T-helper 1 cell treated with Interleukin-12 subunit alpha and Interleukin-12 subunit beta and Interleukin-4 antibody, amounts not matched to agents 30 ng/mL and 1 ng/mL, for 36 hours (primary cell): Measurements from ENCODE around the gene ZDHHC18. TPM values are rescaled to one million over a fixed set of nuclear protein-coding genes. Genes with fewer than 3 reads are reported as not detected.
"Not testable (repeated sequence)": the region's sequence is repeated elsewhere in the genome, so short reads cannot be mapped to it uniquely, and the experiment has no call there.

Experiments used
- intact Hi-C: fragments of 100-400 bp; cut with micrococcal nuclease; formaldehyde crosslinking; loops from one replicate; pipeline ENCODE4 v1.15.1; 2024
- total RNA-seq: library from RNA; stranded (reverse); gene quantifications from 2 replicates; pipeline ENCODE4 v1.2.3, GENCODE V29; 2022

Gene ZDHHC18
- total RNA-seq, 1 donor from 2014 or later: 89.0 TPM

DNA sequence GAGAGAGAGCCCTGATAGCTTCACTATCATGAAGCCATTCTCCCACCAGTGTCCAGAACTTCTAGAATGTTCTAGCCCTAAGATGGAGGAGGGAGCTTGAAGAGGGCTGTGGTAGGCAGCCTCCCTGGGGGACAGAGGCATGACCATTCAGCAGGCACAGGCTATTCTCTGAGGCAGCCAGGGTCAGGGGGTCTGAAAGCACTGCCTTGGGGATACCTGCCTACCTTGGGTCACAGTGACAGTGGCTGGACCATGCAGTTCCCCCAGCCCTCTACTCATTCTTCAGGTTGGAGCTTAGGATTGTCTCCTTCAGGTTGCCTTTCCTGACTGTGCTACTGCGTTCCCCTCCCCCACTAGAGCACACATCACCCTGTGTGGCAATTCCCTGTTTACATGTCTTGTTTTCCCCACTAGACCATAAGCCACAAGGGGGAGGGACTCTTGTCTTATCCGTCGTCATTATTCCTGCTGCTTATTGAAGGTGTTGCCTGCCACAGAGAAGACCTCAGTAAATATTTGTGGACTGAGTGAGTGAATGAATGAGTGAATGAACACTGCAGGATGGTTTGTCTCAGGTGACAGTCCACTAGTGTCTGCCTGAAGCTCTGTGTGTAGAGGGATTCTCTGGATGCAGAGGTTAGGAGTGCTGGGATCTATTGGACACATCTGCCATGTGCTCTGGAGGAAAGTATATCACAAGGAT lies 5.2 kb downstream of the ZDHHC18 start:
- intact Hi-C loops: loop anchor here (2.0 kb wide), 1 partner anchor 33 kb away; no protein-coding TSS in a partner anchor

DNA sequence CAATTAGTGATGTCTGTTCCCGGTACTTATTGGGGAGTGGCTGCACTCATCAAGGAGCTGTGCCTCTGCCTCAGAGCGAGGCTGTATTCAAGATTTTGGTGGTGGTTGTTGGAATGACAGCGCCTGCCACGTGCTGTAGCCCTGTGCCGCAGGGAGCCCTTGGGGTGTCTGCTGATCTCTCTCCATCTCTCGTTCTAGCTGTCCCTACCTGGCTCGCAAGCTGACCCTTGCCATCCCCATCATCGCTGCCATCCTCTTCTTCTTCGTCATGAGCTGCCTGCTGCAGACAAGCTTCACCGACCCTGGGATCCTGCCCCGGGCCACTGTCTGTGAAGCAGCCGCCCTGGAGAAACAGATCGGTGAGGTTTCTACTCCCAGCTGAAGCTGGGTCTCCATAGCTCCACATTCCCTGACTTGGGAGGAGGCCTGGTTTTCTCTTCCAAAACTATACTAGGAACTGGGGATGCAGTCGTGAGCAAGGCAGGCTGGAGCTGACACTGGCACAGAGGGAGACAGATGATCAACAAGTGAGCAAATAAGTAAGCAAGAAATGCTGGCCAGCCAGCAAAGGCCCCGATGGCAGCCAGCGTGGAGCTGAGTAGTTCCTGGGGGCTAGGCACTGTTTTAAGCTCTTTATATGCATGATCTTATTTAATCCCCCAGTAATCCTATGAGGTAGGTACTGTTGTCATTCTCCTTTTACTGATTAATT lies 5.9 kb downstream of the ZDHHC18 start:
- intact Hi-C loops: loop anchor here (2.0 kb wide), 1 partner anchor 32 kb away; no protein-coding TSS in a partner anchor

DNA sequence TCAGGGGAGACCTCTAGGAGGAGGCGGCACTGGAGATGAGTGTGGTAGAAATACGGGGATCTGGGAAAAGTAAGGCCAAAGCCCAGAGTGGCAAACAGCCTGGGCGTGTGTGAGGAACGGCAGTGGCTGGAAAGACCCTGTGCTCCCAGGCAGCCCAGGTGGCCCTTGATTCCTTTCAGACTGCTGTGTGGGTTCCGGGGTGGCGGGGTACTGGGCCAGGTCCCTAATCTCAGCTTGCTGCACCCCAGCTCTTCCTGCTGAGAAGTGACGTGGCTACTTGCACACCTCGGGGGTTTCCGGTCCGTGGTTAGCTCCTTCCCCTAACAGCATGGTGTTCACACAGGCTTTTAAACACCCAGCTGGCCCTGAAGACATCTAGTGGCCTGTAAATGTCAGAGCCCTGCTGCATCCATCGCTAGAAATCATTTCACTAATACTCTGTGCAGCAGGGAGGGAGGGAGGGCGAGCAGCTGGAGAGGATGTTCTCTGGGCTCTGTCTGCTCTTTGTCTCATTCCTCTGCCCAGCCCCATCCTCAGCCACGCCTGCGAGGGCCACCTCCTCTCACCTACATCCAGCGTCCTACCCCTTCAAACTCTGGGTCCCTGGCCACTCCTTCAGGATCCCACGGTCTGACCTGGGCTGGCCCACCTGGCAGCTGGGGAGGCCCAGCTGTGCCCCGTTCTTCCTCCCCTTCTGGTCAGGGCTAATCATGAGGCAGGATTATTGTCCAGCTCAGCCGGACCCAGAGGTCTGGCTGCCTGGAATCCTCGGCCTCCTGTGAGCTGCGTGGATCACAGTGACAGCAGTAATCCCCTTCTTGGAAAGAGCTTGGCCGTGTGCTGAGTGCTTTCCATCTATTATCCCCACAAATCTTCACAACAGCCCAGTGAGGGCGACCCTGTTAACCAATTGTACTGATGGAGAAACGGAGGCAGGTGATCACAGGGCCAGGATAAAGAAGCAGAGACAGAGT lies 7.2 kb downstream of the ZDHHC18 start:
- intact Hi-C loops: loop anchor here (1.0 to 2.0 kb wide), 8 partner anchors 8 to 231 kb away; no protein-coding TSS in a partner anchor

DNA sequence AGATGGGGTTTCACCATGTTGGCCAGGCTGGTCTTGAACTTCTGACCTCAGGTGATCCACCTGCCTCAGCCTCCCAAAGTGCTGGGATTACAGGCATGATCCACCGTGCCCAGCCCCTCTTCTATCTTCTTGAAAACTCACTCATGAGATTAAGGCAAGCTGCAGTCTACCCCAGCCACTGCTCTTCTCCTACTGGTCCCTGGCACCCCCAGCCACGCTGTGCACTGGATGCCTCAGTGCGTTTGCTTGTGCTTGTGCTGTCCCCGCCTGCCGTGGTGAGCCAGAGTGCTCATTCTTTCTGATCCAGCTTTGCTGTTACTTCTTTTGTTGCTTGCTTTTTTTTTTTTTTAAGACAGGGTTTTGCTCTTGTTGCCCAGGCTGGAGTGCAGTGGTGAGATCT lies 11.2 kb downstream of the ZDHHC18 start:
- intact Hi-C loops: not testable (repeated sequence)

DNA sequence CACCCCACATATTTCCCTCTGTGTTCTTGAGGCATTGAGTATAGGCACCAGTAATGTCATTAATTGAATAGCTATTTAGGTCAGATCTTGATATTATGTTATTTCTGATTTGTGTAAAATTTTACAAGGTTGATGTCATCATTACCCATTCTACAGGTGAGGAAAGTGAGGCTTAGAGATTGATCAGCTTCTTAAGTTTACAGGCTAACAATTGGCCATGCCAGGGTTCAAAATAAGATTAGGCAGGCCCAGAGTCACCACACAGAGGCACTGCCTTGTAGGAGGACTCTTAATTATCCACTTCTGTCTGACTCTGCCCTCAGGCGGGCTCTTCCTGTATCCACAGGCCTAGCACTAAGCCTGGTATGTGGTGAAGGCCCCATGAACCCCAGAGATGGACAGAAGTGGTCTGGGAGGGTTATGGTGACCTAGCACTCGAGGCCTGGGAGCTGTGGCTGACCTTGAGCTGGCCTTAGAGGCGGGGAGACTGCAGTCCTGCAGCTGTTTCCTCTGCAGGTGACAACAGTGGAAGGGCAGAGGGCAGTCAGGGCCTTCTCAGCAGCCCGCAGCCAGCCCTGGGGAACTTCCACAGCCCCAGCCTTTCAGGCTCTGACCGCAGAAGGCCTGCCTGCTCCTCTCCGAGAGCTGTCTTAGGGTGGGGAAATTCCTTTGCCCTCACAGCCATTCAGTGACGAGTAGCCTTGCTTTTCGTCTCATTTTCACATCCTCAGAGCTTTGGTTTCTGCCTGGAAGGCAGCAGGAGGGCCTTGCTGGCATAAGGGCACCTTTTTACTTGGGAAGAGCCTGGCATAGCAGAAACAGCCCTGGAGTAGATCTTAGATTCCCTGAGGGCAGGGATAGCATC lies 12.2 kb downstream of the ZDHHC18 start:
- intact Hi-C loops: no loop called here

DNA sequence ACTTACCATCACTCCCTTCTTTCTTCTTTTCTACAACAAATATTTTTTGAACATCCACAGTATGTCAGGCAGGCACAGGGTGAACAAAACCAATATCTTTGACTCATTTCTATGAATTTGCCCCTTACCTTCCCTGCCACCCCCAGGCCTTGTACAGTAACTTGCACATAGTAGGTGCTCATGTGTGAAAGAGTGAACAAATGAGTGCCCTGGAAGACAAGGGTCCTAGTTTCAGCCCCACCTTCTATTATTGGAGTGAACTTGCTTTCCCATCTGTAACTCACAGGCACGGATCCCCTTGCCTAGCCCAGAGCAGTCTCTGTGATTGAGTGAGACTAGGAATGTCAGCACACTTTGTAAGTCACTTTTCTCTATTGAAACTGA lies 12.8 kb downstream of the ZDHHC18 start:
- intact Hi-C loops: no loop called here

DNA sequence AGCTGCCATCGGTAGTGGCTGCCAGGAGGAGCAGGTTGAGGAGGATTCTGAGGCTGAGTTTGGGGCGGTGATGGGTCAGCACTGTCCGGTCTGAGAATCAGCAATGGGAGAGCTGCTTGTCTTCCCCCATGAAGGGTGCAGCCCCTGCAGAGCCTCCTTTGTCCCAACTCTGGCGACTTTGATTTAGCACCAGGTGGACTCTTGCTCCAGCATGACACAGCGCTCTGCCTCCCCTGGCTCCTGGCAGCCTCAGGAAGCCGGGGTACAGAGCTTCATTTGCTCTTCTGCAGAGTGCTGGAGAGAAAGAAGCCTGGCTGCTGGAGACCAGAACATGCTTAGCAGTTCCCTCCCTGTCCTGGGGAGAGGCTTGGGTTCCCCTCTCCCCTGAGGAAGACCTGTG lies 13.3 kb downstream of the ZDHHC18 start:
- intact Hi-C loops: no loop called here

DNA sequence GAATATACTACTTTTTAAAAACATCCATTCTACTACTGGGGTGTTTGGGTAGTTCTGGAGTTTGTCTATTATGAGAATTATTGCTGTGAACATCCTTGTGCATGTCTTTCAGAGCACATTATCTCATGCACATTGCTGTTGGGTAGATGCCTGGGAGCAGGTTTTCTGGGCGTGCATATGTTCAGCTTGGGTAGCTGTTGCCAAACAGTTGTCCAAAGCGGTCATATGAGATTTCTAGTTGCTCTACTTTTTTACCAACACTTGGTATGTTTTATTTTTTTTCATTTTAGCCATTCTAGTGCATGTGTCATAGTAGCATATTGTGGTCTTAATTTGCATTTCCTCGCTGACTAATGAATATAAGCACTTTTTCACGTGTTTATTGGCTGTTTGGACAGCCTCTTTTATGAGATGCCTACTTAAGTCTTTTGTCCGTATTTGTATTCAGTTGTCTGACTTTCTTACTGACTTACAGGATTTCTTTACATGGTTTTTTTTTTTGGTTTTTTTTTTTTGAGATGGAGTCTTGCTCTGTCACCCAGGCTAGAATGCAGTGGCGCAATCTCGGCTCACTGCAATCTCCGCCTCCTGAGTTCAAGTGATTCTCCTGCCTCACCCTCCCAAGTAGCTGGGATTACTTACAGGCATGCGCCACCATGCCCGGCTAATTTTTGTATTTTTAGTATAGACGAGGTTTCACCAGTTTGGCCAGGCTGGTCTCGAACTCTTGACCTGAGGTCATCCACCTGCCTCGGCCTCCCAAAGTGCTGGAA lies 18.1 kb downstream of the ZDHHC18 start:
- intact Hi-C loops: no loop called here

DNA sequence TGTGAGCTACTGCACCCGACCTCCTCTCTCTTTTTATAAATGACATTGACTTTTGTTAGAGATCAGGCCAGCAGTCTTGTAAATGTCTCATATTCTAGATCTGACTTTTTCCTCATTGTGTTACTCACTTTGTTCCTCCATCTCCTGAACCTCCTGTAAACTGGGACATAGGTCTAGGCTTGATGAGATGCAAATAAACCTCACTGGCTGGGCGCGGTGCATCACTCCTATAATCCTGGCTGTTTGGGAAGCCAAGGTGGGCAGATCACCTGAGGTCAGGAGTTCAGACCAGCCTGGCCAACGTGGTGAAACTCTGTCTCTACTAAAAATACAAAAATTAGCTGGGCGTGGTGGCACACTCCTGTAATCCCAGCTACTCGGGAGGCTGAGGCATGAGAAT lies 21.3 kb downstream of the ZDHHC18 start:
- intact Hi-C loops: not testable (repeated sequence)

DNA sequence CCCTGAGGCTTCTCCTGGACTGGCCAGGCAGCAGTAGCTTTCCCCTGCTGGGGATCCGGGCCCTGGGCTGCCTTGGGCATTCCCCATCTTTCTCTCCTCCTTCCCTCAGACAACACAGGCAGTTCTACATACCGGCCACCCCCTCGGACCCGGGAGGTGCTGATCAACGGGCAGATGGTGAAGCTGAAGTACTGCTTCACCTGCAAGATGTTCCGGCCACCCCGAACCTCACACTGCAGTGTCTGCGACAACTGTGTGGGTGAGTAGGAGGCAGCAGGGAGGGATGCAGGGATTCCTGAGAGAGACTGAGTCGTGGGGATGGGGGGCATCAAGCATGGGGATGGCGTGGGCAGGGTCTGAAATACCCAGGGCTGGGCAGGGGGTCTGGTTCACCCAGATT lies 22.0 kb downstream of the ZDHHC18 start:
- intact Hi-C loops: no loop called here

DNA sequence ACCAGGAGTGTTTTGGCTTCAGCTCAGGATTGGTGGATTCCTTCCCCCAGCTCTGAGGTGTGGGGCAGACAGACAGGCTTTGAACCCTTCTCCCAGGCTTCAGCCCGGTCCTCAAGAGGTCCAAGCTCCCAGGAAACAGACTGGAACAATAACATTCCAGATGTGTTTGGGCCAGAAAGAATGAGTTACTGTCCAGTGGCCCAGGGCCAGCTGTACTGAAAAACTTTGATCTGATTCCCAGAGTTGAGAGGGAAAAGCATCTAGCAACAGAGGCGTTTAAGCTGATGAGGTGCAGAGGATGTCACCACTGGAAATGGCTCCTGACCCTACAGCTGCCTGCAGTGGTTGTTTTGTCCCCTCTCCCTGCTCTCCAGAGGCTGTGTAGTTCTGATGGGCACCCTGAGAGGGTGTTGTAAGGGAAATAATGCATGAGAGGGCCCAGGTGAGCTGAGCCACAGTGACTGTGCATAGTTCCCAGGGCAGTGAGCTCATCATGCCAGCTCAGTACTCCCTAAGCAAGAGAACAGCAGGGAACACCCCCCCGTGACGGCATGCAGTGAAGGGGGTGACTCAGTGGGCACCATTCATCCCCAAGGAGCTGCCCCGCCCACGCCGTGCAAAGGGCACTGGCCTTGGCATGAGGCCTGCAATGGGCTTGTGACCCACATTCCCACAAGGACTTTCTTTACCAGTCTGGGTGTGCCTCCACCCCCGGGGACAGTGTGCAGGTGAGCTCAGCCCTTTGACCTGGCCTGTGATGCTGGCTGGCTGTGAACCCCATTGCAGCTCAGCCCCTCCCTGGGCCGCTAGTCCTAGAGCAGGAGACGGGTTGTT lies 22.7 kb downstream of the ZDHHC18 start:
- intact Hi-C loops: no loop called here

DNA sequence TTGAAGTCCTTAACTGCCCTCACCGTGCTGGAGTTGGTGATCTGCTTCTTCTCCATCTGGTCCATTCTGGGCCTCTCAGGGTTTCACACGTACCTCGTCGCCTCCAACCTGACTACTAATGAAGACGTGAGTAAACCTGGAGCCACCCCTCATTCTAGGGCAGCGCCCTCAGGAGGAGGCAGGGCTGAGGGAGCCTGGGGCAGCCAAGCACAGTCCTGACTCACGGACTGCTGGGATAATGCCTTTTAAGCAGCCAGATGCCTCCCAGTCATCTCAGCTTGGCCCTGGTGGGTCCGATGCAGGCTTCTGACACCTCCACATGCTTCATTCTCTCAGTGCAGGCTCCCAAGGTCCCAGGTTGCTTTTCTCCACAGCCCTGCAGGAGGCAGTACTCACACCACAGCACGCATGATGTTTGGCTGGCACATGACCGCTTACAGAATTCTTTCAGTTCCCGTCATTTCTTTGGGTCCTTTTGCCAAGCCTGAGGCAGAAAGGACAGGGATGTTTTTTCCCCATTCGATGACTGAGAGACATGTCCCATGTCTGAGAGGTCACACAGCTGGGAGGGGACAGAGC lies 24.7 kb downstream of the ZDHHC18 start:
- intact Hi-C loops: no loop called here

DNA sequence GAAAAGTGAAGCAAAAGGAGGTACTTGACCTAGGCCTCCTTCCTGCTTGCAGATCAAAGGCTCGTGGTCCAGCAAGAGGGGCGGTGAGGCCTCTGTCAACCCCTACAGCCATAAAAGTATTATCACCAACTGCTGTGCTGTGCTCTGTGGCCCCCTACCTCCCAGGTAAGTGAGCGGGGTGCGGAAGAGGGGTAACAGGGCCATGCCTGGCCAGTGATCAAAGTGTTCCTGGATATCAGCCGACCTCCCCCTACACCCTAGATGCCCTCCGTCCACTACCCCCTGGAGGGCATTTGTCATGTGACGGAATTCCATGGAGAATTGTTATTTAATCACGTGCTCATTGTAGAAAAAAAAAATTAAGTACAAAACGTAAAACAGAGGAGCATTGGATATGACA lies 26.2 kb downstream of the ZDHHC18 start:
- intact Hi-C loops: loop anchor here (1.0 kb wide), 3 partner anchors 13 to 69 kb away; partner anchors contain the start of gene NUDC

DNA sequence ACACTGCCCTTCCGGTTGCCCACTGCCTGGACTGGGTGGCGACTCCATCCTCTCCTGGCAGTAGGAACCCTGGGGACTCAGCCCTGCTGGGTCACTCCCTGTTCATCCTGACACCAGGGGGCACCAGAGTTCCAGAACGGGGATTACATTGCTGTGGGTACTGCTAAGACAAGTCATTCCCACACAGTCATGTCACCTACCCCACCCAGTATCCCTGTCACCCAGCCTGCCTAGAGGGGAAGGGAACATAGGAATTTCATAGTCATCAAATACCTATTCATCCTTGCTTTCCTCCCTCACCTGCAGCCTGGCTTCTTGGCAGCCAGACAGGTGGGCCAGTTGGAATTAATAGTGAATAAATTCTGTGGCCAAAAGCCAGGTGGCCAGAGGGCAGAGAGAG lies 26.7 kb downstream of the ZDHHC18 start:
- intact Hi-C loops: loop anchor here (1.0 kb wide), 3 partner anchors 12 to 68 kb away; partner anchors contain the start of gene NUDC

DNA sequence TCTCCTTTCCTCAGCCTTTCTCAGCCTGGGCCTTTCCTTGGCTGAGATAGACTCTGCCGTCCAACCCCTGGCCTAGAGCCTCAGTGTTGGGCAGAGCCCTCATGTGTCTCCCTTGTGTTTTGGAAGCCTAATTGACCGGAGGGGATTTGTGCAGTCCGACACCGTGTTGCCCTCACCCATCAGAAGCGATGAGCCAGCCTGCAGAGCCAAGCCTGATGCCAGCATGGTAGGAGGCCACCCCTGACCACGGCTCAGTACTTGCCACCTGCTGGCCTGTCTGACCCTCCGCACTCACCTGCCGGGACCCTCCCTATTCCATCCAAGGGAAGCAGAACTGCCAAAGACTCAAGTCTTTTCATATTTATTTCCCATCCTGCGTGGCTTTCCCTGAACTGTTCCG lies 27.1 kb downstream of the ZDHHC18 start:
- intact Hi-C loops: loop anchor here (1.0 kb wide), 3 partner anchors 12 to 68 kb away; partner anchors contain the start of gene NUDC

DNA sequence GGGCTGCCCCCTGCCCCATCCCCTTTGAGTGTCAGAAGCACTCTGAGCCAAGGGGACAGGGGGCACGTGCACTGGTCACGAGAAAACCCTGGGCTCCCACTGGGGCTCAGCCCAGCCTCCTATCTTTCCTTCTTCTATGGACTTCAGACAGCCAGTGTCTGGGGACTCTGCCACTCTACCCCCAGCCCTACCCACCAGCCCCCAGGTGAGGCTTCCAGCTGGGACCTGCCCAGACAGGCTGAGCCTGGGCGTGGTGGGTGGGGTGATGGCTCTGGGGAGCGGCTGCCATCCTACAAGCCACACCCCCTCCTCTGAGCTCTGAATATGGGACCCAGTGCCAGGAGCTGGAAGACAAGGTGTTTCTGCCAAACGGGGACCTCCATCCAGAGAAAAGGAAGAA lies 28.4 kb downstream of the ZDHHC18 start:
- intact Hi-C loops: no loop called here

DNA sequence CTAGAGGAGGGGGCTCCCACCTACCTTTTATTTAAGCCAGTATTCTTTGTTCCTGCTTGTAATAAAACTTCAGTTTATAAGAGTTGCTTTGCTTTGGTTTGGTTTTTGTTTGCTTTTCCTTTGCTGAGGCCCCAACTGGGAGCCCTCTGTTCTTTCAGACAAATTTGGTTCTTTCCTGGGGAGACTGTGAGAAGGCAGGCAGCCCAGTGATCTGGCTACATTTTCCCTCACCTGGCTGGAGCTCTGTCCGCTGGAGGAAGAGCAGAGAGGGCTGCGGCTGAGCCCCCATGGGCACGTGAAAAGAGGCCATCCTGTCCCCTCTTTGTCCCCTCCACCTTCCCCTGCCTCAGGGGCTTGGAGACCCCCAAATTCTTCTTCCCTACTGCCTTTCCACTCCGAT lies 29.1 kb downstream of the ZDHHC18 start:
- intact Hi-C loops: no loop called here

DNA sequence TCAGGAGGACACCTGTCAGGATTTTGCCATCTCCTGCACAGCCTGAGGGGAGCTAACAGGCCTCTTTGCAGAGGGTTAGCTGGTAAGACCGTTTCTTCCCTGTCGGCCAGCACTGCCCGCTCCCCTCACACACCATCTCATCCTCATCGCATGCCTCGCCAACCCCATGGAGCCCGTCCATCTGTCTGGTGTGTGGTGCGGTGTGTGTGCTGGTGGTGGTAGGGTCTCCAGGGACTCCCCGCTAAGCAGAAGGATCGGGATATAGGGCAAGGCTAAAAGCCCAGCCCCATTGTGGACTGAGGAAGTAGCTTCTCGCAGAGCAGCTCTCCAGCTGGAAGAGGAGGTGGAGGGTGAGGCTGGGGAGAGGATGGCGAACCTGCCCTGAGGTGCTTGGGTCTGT lies 29.7 kb downstream of the ZDHHC18 start:
- intact Hi-C loops: no loop called here
